Endothelial cell of umbilical vein (primary cell): Measurements from ENCODE around the gene VDR.

Experiments used
- EZH2 ChIP-seq: IDR thresholded peaks from 2 replicates; pipeline ENCODE4 v1.6.1; 2012; ENCODE audit warnings: borderline replicate concordance, low read depth, mild to moderate bottlenecking, moderate library complexity, low read length, inconsistent platforms; ENCODE audit not compliant: severe bottlenecking
- MYC ChIP-seq: IDR thresholded peaks from one replicate; pipeline ENCODE4 v1.6.1; 2011; ENCODE audit warnings: mild to moderate bottlenecking, low read depth, low read length
- POLR2A ChIP-seq: IDR thresholded peaks from 2 replicates; pipeline ENCODE4 v1.6.1; 2012; ENCODE audit warnings: low read depth, mild to moderate bottlenecking, control low read depth, low read length
- POLR2AphosphoS5 ChIP-seq: IDR thresholded peaks from 2 replicates; pipeline ENCODE4 v1.6.1; 2012; ENCODE audit warnings: low read depth, mild to moderate bottlenecking, control low read depth, low read length, moderate library complexity; ENCODE audit not compliant: insufficient read depth
- TF ChIP-seq, protein P1 (sequence below), 2 donors: IDR thresholded peaks; 1 replicate in 1 of 2; 2 replicates in 1 of 2; pipeline ENCODE4 v1.5.1; 2011; ENCODE audit warnings: low read length in 2 of 2, mild to moderate bottlenecking in 2 of 2, moderate library complexity in 2 of 2, control low read depth in 1 of 2, inconsistent platforms in 1 of 2, low read depth in 1 of 2; ENCODE audit not compliant: insufficient read depth in 1 of 2; ENCODE audit errors: extremely low read depth in 1 of 2
- TF ChIP-seq, protein P2 (sequence below): IDR thresholded peaks from 2 replicates; pipeline ENCODE4 v1.6.1; 2011; ENCODE audit not compliant: insufficient read depth, insufficient read length

DNA sequence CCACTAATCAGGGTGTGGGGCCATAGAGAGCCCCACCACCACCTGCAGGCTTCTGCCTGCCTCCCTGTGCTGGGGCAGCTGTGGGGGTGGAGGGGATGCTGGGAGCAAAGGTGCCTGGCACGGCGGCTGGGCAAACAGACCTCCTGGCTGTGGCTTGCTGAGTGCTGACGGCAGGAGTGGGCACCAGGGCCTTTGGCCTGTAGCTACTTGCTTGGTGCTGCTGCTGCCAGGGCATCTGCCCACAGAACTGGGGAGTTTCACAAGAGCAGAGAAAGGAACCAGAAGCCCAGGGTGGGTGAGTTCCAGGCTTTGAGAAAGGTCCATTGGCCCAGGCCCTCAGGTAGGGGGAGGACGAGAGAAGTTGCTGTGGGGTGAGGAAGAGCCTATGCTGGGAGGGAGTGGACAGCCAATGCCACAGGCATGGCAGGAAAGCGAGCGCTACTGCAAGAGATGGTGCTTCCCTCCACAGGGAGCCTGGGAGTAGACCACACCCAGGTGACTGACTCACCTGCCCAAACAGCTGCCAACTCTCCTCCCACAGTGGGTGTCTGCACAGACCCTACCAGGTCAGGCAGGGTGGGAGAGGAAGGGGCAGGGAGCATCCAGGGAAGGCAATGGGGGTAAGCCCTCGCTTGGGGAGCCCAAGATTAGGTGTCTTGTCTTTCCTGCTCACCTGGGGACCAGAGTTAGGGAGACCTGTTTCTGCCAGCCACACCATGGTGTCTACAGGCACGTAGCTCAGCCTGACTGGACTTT lies 46.1 kb downstream of the VDR start:
- no peak for TF ChIP-seq POLR2AphosphoS5
- TF ChIP-seq POLR2A, result no peak
- TF ChIP-seq, protein P1, sequence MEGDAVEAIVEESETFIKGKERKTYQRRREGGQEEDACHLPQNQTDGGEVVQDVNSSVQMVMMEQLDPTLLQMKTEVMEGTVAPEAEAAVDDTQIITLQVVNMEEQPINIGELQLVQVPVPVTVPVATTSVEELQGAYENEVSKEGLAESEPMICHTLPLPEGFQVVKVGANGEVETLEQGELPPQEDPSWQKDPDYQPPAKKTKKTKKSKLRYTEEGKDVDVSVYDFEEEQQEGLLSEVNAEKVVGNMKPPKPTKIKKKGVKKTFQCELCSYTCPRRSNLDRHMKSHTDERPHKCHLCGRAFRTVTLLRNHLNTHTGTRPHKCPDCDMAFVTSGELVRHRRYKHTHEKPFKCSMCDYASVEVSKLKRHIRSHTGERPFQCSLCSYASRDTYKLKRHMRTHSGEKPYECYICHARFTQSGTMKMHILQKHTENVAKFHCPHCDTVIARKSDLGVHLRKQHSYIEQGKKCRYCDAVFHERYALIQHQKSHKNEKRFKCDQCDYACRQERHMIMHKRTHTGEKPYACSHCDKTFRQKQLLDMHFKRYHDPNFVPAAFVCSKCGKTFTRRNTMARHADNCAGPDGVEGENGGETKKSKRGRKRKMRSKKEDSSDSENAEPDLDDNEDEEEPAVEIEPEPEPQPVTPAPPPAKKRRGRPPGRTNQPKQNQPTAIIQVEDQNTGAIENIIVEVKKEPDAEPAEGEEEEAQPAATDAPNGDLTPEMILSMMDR (IDR thresholded peaks at IDR 0.05; ENCODE audit: extremely low read depth in 1 of 2, insufficient read depth in 1 of 2, low read depth in 1 of 2, low read length in 2 of 2), result no peak
- TF ChIP-seq EZH2, result no peak
- TF ChIP-seq MYC, result no peak
- TF ChIP-seq, protein P2, sequence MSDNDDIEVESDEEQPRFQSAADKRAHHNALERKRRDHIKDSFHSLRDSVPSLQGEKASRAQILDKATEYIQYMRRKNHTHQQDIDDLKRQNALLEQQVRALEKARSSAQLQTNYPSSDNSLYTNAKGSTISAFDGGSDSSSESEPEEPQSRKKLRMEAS, result no peak
